Activated effector memory CD4-positive, alpha-beta T cell treated with Interleukin-2 at 50 U/mL for 16 hours (primary cell): ENCODE measurements around the gene FLT4.
"Not testable (repeated sequence)": the region's sequence is repeated elsewhere in the genome, so short reads cannot be mapped to it uniquely, and the experiment has no call there.

Source experiments
- DNase-seq: peaks from one replicate; pipeline ENCODE4 v3.0.0-alpha.2; 2020

Gene FLT4

DNA sequence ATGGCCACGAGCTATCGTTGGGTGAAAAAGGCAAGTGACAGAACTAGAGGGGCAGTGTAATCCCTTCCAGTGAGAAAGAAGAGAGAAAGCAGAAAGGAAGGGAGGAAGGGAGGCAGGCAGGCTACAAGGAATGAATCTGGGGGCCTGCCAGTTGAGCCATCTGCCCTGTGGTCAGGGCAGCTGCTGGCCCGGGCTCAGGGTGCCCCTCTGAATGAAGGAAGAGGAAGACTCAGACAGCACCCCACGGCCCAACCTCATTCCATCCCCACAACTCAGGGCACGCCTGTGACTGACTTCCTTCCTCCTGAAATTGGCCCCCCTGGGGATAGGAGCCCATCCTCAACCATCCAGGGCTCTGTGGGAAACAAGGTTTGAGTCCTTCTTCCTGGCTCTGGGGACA is 20.3 kb upstream of the FLT4 start:
- no peak for DNase-seq

DNA sequence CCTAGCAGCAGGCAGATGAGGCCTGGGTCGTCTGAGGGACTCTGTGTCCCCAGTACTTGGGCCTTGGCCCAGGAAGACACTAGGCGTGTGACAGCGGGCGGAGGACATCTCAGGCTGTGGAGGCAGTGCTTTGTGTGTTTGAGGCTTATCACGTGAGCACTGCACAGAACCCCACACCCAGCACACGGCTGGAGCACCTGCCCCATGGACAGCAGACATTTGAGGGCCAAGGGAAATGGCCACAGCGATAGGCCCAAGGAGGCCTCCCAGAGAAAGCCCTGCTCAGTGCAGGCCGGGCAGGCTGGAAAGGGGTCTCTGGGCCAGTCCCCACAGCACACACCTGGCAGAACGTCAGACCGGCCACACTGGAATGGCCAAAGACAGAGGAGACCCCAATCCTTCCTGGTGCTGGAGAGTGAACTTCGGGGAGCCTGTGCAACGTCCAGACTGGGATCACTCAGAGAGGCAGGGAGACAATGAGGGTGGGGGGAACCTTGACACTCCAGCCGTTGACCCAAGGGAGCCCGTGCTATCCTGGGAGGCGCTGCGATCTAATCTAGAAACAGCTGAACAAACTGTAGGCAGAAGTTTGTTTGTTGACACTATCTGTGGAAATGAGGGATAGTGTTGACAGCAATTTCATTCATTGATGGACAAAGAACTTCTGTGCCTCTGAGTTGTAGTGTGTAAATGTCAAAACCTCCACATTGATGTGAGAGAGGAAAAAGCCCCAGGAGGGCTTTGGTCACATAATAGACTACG is 19.6 kb upstream of the FLT4 start:
- DNase-seq: no peak

- no peak for DNase-seq
Measured at GRCh38 chr5:180666812-180667211, 17.4 kb upstream of the FLT4 start.

DNA sequence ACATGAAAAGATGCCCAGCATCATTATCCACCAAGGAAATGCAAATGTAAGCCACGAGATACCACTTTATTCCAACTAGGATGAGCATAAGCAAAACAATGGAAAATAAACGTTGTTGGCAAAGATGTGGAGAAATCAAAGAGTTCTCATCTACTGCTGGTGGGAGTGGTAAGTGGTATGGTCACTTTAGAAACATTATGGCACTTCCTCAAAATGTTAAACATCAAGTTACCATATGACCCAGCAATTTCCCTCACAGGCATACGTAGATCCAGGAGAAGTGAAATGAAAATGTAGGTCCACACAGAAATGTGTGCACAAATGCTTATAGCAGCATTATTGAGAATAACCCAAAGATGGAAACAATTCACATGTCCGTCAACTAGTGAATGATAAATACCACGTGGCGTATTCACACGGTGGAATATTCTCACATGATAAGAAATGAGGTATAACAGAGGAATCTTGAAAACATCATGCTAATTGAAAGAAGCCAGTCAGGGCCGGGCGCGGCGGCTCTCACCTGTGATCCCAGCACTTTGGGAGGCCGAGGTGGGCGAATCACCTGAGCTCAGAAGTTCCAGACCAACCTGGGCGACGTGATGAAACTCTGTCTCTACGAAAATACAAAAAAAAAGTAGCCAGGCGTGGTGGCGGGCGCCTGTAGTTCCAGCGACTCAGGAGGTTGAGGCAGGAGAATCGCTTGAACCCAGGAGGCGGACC is 16.4 kb upstream of the FLT4 start:
- DNase-seq: no peak

GRCh38 chr5:180658774-180659564 is 9.6 kb upstream of the FLT4 start:
- no peak for DNase-seq

GRCh38 chr5:180655243-180655642 is 5.8 kb upstream of the FLT4 start:
- not testable (repeated sequence) for DNase-seq

DNA sequence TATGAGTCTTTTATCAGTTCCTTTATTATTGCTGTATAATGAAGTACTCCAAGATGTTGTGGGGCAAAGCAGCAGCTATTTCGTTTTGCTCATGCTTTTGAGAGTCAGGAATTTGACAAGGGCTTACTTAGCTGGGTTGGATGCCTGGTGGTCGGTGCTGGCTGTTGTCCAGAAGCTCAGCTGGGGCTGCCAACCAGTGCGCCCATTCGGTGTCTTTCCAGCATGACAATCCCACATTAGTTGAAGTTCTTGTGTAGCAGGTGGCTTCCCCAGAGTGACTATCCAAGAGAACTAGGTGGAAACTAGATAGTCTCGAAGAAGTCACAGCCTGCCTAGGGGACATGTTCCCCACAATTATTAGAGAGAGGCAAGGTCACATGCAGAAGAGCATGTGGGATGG is 3.4 kb upstream of the FLT4 start:
- DNase-seq: no peak

GRCh38 chr5:180652346-180652745 is 2.9 kb upstream of the FLT4 start:
- DNase-seq: no peak

DNA sequence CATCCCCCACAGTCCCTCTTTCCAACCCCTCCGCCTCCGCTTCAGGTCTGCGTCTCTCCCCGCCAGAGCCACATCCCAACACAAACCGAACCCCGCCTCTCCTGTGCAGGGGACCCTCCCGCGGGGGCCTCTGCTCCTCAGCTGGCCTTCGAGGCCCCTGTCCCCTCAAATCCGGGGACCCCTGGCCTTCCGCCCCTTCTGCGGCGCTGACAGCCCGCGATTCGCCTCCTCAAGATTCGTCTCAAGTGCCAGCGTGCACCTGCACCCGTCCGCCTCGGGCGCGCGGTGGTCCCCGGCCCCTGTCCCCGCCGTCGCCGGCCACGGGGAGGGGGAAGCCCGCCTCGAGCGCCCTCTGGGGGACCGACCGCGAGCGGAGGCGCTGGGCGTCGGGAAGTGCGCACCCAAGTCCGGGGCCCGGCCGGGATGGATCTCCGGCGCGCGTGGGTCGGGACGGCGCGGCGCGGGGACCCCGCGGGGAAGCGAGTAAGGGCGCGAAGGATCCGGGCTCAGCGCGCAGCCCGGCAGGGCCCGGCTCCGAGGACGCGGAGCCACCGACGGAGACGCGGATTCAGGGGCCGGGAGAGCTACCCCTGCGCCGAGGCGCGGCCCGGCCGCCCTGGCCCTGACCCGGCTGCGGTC is 623 bp downstream of the FLT4 start:
- no peak for DNase-seq

DNA sequence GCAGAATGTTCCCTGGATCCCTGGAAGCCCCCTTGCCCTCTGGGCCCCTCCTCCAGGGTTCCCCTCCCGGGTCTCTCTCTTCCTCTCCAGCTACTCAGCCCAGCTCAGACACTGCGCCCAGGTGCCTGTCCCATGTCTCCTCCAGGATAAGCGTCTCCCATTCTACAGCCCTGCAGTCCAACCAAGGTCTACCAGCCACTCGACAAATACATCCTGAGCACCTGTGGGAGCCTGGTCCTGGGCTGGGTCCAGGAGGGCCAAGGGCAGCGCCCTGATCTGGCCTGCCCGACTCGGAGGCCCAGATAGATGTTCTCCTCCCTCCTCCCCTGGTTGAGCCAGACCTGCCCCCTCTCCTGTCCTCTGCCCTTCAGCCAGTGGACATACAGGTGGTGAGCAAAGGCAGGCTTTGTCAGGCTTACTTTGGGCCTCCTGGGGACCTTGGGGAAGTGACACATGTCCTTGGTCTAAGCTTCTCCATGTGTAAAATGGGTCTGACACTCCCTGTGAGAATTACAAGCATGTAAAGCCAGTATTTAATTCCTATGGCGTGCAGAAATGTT is 1.4 kb downstream of the FLT4 start:
- no peak for DNase-seq

GRCh38 chr5:180647465-180647864 is 1.9 kb downstream of the FLT4 start:
- no peak for DNase-seq

- no peak for DNase-seq
Measured at GRCh38 chr5:180646963-180647305, 2.5 kb downstream of the FLT4 start.

DNA sequence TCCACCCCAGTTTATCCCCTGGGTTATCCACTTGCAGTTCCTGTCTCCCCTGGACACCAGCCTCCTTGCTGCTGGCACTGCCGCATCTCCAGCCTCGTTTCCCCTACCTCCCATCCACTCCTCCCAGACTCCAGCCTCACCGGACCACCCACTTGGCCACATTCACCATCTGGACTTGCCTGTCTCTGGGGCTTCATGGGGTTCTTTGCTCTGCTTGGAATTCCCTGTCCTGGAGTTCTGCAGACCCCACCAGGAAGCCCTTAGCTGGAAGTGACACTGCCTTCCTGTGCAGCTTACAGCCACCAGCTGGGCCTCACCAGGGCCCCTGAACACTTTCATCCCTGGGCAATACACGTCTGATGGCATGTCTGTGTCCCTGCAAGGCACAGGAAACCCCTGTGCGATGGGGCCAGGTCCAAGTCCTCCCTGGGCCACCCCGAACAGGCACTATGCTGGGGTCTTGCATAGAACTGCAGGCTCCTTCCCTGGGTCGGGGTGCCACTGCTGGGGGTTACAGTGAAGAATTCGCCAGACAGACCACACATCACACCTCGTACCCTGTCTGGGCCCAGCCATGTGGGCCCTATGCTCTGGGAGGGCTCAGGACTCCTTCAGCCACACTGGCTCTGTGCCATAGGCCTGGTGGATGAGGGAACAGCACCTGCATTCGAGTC is 3.0 kb downstream of the FLT4 start:
- DNase-seq: no peak

GRCh38 chr5:180645274-180646204 is 3.9 kb downstream of the FLT4 start:
- DNase-seq: no peak

- DNase-seq: no peak
Measured at GRCh38 chr5:180644825-180645273, 4.6 kb downstream of the FLT4 start.

GRCh38 chr5:180644129-180644824 is 5.1 kb downstream of the FLT4 start:
- DNase-seq: no peak

- DNase-seq: no peak
Measured at GRCh38 chr5:180643191-180643851, 6.1 kb downstream of the FLT4 start.

DNA sequence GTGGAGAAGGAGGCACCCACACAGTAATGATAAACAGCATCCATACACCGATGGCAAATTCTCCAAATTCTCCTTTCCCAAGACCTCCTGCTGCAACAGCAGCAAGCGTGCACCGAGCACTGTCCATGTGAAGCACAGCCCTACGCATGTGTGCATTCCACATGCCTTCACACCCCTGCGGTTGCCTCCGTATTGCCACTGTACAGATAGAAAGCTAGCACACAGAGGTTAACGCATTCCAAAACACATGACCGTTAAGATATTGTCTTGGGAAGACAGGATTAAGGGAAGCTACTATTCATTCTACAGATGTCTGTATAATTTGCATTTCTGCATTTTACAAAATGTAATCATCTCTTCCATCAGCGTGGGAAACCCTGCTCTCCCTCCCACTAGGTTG is 6.6 kb downstream of the FLT4 start:
- DNase-seq: no peak

GRCh38 chr5:180642181-180642775 is 7.1 kb downstream of the FLT4 start:
- DNase-seq: no peak

GRCh38 chr5:180641566-180641900 is 7.9 kb downstream of the FLT4 start:
- DNase-seq: no peak
